Measurements from ENCODE around the gene SLC45A1.
A peak's percentile ranks its signal among the peaks of the same experiment; 100 is the strongest.

Gene SLC45A1

GRCh38 chr1:8338526-8339202, 20.8 kb downstream of the SLC45A1 start:
- no peak for DNase-seq

GRCh38 chr1:8339203-8339600, 21.3 kb downstream of the SLC45A1 start:
- no peak for DNase-seq

GRCh38 chr1:8340448-8340847, 22.5 kb downstream of the SLC45A1 start:
- no peak for DNase-seq

- DNase-seq: no peak
These were observed 24.4 kb downstream of the SLC45A1 start for GRCh38 chr1:8342325-8342724.

- DNase-seq: no peak
These were observed 25.1 kb downstream of the SLC45A1 start for GRCh38 chr1:8343044-8343443.

- DNase-seq: no peak
These were observed 25.6 kb downstream of the SLC45A1 start for GRCh38 chr1:8343464-8344001.

- DNase-seq: no peak
These were observed 27.1 kb downstream of the SLC45A1 start for GRCh38 chr1:8344893-8345507.

GRCh38 chr1:8345621-8346415, 27.9 kb downstream of the SLC45A1 start:
- DNase-seq: no peak

GRCh38 chr1:8347635-8348034, 29.7 kb downstream of the SLC45A1 start:
- no peak for DNase-seq

GRCh38 chr1:8348047-8348776, 30.3 kb downstream of the SLC45A1 start:
- no peak for DNase-seq

GRCh38 chr1:8348777-8349472, 31.0 kb downstream of the SLC45A1 start:
- peak; percentile 29 for DNase-seq

- DNase-seq: no peak
These were observed 31.6 kb downstream of the SLC45A1 start for GRCh38 chr1:8349473-8349865.

GRCh38 chr1:8349961-8350360, 32.0 kb downstream of the SLC45A1 start:
- no peak for DNase-seq

GRCh38 chr1:8350914-8351684, 33.2 kb downstream of the SLC45A1 start:
- DNase-seq: no peak

GRCh38 chr1:8351693-8352470, 34.0 kb downstream of the SLC45A1 start:
- DNase-seq: no peak

- DNase-seq: no peak
These were observed 34.5 kb downstream of the SLC45A1 start for GRCh38 chr1:8352471-8352845.

- no peak for DNase-seq
These were observed 35.2 kb downstream of the SLC45A1 start for GRCh38 chr1:8352886-8353785.

GRCh38 chr1:8354038-8354437, 36.1 kb downstream of the SLC45A1 start:
- no peak for DNase-seq

- no peak for DNase-seq
These were observed 37.7 kb downstream of the SLC45A1 start for GRCh38 chr1:8355439-8356255.
